MM.1S (cell line): Measurements from ENCODE around the gene DDX28.

Source experiments
- DNase-seq: peaks from one replicate; pipeline ENCODE4 v3.0.0-alpha.2; 2015
- H2AFZ ChIP-seq: fragments of 300-600 bp; sonication (generic); 2 replicates; pipeline ENCODE4 v1.6.0; 2016; ENCODE audit warnings: antibody characterized with exemption, low read length
- H3F3A ChIP-seq: fragments of 300-600 bp; sonication (generic); 2 replicates; pipeline ENCODE4 v1.6.1; 2016; ENCODE audit warnings: mild to moderate bottlenecking, antibody characterized with exemption, low read length, moderate library complexity, mixed read lengths; ENCODE audit not compliant: insufficient read depth
- H3K27ac ChIP-seq: fragments of 300-600 bp; sonication (generic); 2 replicates; pipeline ENCODE4 v1.5.1; 2016; ENCODE audit warnings: mild to moderate bottlenecking, low read length
- H3K27me3 ChIP-seq: fragments of 300-600 bp; sonication (generic); replicated peaks from 2 replicates; pipeline ENCODE4 v1.6.0; 2016; ENCODE audit warnings: low read length; ENCODE audit not compliant: insufficient read depth
- H3K36me3 ChIP-seq: fragments of 300-600 bp; sonication (generic); replicated peaks from 2 replicates; pipeline ENCODE4 v1.6.1; 2016; ENCODE audit warnings: mild to moderate bottlenecking, low read length, mixed read lengths; ENCODE audit not compliant: insufficient read depth
- H3K4me1 ChIP-seq: fragments of 300-600 bp; sonication (generic); 2 replicates; pipeline ENCODE4 v1.6.1; 2016; ENCODE audit warnings: low read length, mixed read lengths
- H3K4me2 ChIP-seq: fragments of 300-600 bp; sonication (generic); 2 replicates; pipeline ENCODE4 v1.6.0; 2016; ENCODE audit warnings: low read depth, low read length
- H3K4me3 ChIP-seq: fragments of 300-600 bp; sonication (generic); 2 replicates; pipeline ENCODE4 v1.5.1; 2016; ENCODE audit warnings: low read length, mixed read lengths
- H3K79me2 ChIP-seq: fragments of 300-600 bp; sonication (generic); 2 replicates; pipeline ENCODE4 v1.6.1; 2016; ENCODE audit warnings: mixed run types, low read length, mixed read lengths
- H3K9ac ChIP-seq: fragments of 300-600 bp; sonication (generic); 2 replicates; pipeline ENCODE4 v1.6.1; 2016; ENCODE audit warnings: low read length, mixed read lengths
- H3K9me2 ChIP-seq: fragments of 300-600 bp; sonication (generic); replicated peaks from 2 replicates; pipeline ENCODE4 v1.6.1; 2016; ENCODE audit warnings: mild to moderate bottlenecking, low read length, mixed read lengths; ENCODE audit not compliant: insufficient read depth
- H3K9me3 ChIP-seq: fragments of 300-600 bp; sonication (generic); replicated peaks from 2 replicates; pipeline ENCODE4 v1.6.1; 2016; ENCODE audit warnings: mild to moderate bottlenecking, low read length, mixed read lengths; ENCODE audit not compliant: insufficient read depth
- H4K20me1 ChIP-seq: fragments of 300-600 bp; sonication (generic); 2 replicates; pipeline ENCODE4 v1.6.1; 2016; ENCODE audit warnings: mild to moderate bottlenecking, low read length, moderate library complexity, mixed read lengths; ENCODE audit not compliant: insufficient read depth
- EZH2 ChIP-seq: fragments of 300-600 bp; sonication (generic); optimal IDR thresholded peaks from 2 replicates; pipeline ENCODE3; 2017; ENCODE audit warnings: low read depth, mild to moderate bottlenecking, antibody characterized with exemption, low read length, mixed read lengths
- EZH2phosphoT487 ChIP-seq: fragments of 300-600 bp; sonication (generic); IDR thresholded peaks from 2 replicates; pipeline ENCODE4 v1.6.1; 2018; ENCODE audit warnings: antibody characterized with exemption, low read length
- TF ChIP-seq, protein P1 (sequence below): fragments of 300-600 bp; sonication (generic); IDR thresholded peaks from 2 replicates; pipeline ENCODE4 v1.5.1; 2016; ENCODE audit warnings: antibody characterized with exemption, low read length, mixed read lengths

Gene DDX28

DNA sequence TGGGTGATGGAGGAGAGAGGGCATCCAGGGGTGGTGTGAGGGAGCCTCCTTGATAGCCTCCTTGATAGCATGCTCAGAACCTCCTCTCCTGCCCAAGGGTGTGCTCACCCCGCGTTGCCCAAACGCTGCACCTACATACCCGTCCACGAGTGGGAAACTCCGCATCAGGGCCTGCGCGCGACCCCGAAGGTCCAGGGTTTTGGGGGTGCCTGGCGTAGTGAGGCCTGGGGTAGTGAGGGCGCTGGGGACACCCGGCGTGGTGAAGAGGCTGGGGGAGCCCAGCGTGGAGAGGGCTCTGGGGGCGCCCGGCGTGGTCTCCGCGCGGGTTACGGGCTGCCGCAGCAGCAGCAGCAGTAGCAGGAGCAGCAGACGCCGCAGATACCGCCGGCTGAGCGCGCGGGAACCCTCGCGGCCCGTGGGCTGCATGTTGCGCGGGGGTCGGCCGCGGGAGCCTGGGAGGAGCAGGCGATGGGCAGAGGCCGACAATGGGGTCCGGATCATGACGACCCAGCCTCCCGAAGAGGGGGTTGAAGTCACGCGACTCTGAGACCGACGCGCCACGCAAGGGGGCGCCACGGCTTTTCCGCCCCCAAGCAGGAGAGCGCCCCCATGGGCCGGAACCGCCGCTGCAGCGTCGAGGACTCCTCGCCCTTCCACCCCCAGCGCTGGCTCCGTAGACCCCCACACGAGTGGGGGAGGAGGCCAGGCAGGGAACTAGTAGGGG lies 42.9 kb downstream of the DDX28 start, which contains the start of gene DPEP3:
DPEP3 (minus strand) TSS at position 545 of the 724 bp plus-strand sequence; CDS start at position 426, 119 bp downstream.
- Histone ChIP-seq H3K4me1 (peaks cover 17% of the 10 kb centered on the region), H3K4me2 (no peak within 1 kb of the TSS), H3K9me3 (no peaks in the 10 kb centered on the region), H3K36me3 (no peaks in the 10 kb centered on the region), H3F3A (peaks cover 11% of the 10 kb centered on the region), H3K9ac (no peak within 1 kb of the TSS), H3K27ac (no peak within 1 kb of the TSS), H2AFZ (no peak within 1 kb of the TSS), H3K9me2 (no peaks in the 10 kb centered on the region), H4K20me1 (no peaks in the 10 kb centered on the region), H3K79me2 (no peaks in the 10 kb centered on the region), H3K27me3 (no peaks in the 10 kb centered on the region), H3K4me3 (no peak within 1 kb of the TSS)
- no peak for DNase-seq
- TF ChIP-seq EZH2phosphoT487, result no peak
- TF ChIP-seq, protein P1, sequence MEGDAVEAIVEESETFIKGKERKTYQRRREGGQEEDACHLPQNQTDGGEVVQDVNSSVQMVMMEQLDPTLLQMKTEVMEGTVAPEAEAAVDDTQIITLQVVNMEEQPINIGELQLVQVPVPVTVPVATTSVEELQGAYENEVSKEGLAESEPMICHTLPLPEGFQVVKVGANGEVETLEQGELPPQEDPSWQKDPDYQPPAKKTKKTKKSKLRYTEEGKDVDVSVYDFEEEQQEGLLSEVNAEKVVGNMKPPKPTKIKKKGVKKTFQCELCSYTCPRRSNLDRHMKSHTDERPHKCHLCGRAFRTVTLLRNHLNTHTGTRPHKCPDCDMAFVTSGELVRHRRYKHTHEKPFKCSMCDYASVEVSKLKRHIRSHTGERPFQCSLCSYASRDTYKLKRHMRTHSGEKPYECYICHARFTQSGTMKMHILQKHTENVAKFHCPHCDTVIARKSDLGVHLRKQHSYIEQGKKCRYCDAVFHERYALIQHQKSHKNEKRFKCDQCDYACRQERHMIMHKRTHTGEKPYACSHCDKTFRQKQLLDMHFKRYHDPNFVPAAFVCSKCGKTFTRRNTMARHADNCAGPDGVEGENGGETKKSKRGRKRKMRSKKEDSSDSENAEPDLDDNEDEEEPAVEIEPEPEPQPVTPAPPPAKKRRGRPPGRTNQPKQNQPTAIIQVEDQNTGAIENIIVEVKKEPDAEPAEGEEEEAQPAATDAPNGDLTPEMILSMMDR, result no peak
- no peak for TF ChIP-seq EZH2

DNA sequence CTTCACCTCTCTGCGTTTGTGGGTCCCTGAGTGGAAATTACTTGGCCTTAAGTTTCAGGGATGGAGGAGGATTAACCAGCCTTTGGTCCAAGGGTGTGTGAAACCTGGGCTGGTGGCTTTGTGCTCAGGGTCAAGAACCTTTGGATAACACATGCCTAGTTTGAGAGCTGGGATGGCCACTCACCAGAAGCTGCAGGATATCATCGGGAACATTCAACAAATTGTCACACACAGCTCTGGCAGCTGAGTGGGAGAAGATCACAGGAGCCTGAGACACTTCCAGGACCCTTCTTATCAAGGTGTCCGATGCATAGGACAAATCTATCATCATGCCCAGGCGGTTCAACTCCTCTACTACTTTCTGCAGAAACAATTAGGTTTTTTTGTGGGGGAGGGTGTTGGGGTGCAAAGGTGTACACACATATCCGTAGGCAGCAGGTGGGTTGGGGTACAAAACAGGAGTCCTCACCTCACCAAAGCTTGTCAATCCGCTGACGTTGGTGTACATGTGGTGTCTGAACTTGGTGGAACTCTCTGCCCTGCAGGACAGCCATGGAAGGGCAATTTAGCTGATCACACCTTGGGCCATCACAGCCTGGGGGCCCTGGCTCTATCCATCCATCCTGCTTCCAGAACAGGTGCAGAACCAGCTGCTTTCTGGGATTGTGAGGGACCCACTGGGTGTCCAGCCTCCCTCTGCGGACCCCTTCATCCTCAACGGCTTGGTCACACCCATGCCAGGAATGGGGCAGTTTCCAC lies 45.4 kb downstream of the DDX28 start:
- DNase-seq, result no peak
- Histone ChIP-seq H3K9me2 (no peaks in the 10 kb centered on the region), H3F3A (peaks cover 5% of the 10 kb centered on the region; the same call in 1 of the 2 replicates), H3K79me2 (no peaks in the 10 kb centered on the region), H3K9me3 (no peaks in the 10 kb centered on the region), H3K9ac (no peak overlapping the region), H3K4me2 (no peak overlapping the region), H3K36me3 (no peaks in the 10 kb centered on the region), H2AFZ (no peak overlapping the region), H3K27me3 (no peaks in the 10 kb centered on the region), H3K4me1 (peaks cover 17% of the 10 kb centered on the region), H4K20me1 (no peaks in the 10 kb centered on the region), H3K4me3 (no peak overlapping the region), H3K27ac (no peak overlapping the region)
- no peak for TF ChIP-seq EZH2
- TF ChIP-seq, protein P1, result no peak
- no peak for TF ChIP-seq EZH2phosphoT487

DNA sequence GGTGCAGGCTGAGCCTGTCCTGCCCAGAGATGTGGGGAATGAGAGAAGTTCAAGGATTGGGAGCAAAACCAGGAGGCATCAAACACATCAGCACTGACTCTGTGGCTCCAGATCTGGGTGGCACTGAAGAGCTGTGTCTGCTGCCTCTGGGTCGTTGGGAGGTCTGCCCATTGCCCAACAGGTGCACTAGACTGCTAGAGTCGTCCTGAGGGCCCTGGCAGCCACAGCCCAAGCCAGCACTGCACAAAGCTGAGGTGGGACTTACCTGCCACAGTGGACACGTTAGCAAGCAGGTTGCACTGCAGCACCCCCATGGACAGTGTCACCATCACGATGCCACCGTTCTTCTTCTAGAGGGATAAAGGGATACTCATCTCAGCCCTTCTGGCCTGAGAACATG lies 46.0 kb downstream of the DDX28 start:
- Histone ChIP-seq H3K4me1 (peaks cover 17% of the 10 kb centered on the region), H3K27ac (no peak overlapping the region), H3K79me2 (no peaks in the 10 kb centered on the region), H3K9ac (no peak overlapping the region), H3K4me2 (no peak overlapping the region), H3K27me3 (no peaks in the 10 kb centered on the region), H3K9me2 (no peaks in the 10 kb centered on the region), H3K36me3 (no peaks in the 10 kb centered on the region), H3K9me3 (no peaks in the 10 kb centered on the region), H4K20me1 (no peaks in the 10 kb centered on the region), H2AFZ (no peak overlapping the region), H3F3A (peaks cover 5% of the 10 kb centered on the region; the same call in 1 of the 2 replicates), H3K4me3 (no peak overlapping the region)
- no peak for DNase-seq
- TF ChIP-seq, protein P1, result no peak
- TF ChIP-seq EZH2 (no peak), EZH2phosphoT487 (no peak)
